Measurements from ENCODE around the gene DPF3. TPM values are rescaled to one million over a fixed set of nuclear protein-coding genes. Genes with fewer than 3 reads are reported as not detected.

Gene DPF3
- 1 to 10 TPM in 1 of 2 donors, under 1 TPM in 1; 0.78 to 4.0 TPM for total RNA-seq

GRCh38 chr14:72893636-72894322 is at the start of gene DPF3:
DPF3 (minus strand) TSS chr14:72894101; CDS start chr14:72894088, 13 bp downstream.
- ATAC-seq (peak; percentile 99), DNase-seq (peak; percentile 96 to 98 (median 97))
- TF ChIP-seq POLR2A (IDR thresholded peaks at IDR 0.05) = peak in 2 of 3 donors; percentile 25 to 40
- no peak for TF ChIP-seq CTCF (IDR thresholded peaks at IDR 0.05)
- intact Hi-C loops (cut with DNase I) = no loop called here
- H3K4me1 ChIP-seq = peaks cover 29% of the 10 kb centered on the region
- H3K27ac ChIP-seq = peak within 1 kb of the TSS in 3 of 4 donors; percentile 59 to 66 (median 63)
- H3K27me3 ChIP-seq = no peaks in the 10 kb centered on the region
- no peaks in the 10 kb centered on the region for H3K9me3 ChIP-seq
- no peaks in the 10 kb centered on the region for H3K36me3 ChIP-seq (replicated peaks in 1 of 2; ENCODE audit: insufficient read depth in 1 of 2, low read depth in 2 of 2)
- 0% methylated on average over 20 to 41 of the region's 54 CpGs for WGBS, 2 donors
- H3K4me3 ChIP-seq = peak within 1 kb of the TSS; percentile 41 to 63

- Histone ChIP-seq H3K27me3 (no peaks in the 10 kb centered on the region), H3K9me3 (no peaks in the 10 kb centered on the region), H3K4me1 (no peaks in the 10 kb centered on the region), H3K27ac (no peak overlapping the region), H3K4me3 (no peak overlapping the region), H3K36me3 (replicated peaks in 1 of 2; ENCODE audit: insufficient read depth in 1 of 2, low read depth in 2 of 2) (peaks cover 0 to 26% of the 10 kb centered on the region in 2 donors)
- ATAC-seq (no peak), DNase-seq (no peak)
- intact Hi-C loops (cut with DNase I) = no loop called here
- TF ChIP-seq CTCF (IDR thresholded peaks at IDR 0.05) = no peak
- TF ChIP-seq POLR2A (IDR thresholded peaks at IDR 0.05) = no peak
- WGBS, 2 donors = 91% methylated on average over 7 to 14 of the region's 14 CpGs
Observed at GRCh38 chr14:72942934-72943333, 49.0 kb upstream of the DPF3 start.

- DNase-seq = no peak
- peaks cover 0 to 22% of the 10 kb centered on the region in 2 donors for H3K36me3 ChIP-seq (replicated peaks in 1 of 2; ENCODE audit: insufficient read depth in 1 of 2, low read depth in 2 of 2)
- H3K9me3 ChIP-seq = no peaks in the 10 kb centered on the region
- intact Hi-C loops (cut with DNase I) = no loop called here
- WGBS, 2 donors = 78 to 85% methylated on average over 12 of the region's 12 CpGs
- H3K4me1 ChIP-seq = no peaks in the 10 kb centered on the region
- ATAC-seq = no peak
- TF ChIP-seq CTCF (IDR thresholded peaks at IDR 0.05) (no peak), POLR2A (IDR thresholded peaks at IDR 0.05) (no peak)
- no peak overlapping the region for H3K27ac ChIP-seq
- no peaks in the 10 kb centered on the region for H3K27me3 ChIP-seq
- no peak overlapping the region for H3K4me3 ChIP-seq
Observed at GRCh38 chr14:72941286-72941985, 47.5 kb upstream of the DPF3 start.

GRCh38 chr14:72939630-72940029 is 45.7 kb upstream of the DPF3 start:
- H3K4me1 ChIP-seq = no peaks in the 10 kb centered on the region
- 50 to 69% methylated on average over 5 to 13 of the region's 13 CpGs for WGBS, 2 donors
- DNase-seq (no peak), ATAC-seq (no peak)
- no peak for TF ChIP-seq POLR2A (IDR thresholded peaks at IDR 0.05)
- no peak for TF ChIP-seq CTCF (IDR thresholded peaks at IDR 0.05)
- intact Hi-C loops (cut with DNase I) = no loop called here
- H3K27me3 ChIP-seq = no peaks in the 10 kb centered on the region
- H3K9me3 ChIP-seq = no peaks in the 10 kb centered on the region
- peaks cover 0 to 22% of the 10 kb centered on the region in 2 donors for H3K36me3 ChIP-seq (replicated peaks in 1 of 2; ENCODE audit: insufficient read depth in 1 of 2, low read depth in 2 of 2)
- H3K27ac ChIP-seq = no peak overlapping the region
- H3K4me3 ChIP-seq = no peak overlapping the region
